GM19240 (cell line): ENCODE measurements around the gene KRTAP4-4.
"Not testable (repeated sequence)": the region's sequence is repeated elsewhere in the genome, so short reads cannot be mapped to it uniquely, and the experiment has no call there.

Experiments
- DNase-seq: peaks from one replicate; pipeline ENCODE4 v3.0.0; 2011; ENCODE audit warnings: low spot score; ENCODE audit not compliant: insufficient read length

Gene KRTAP4-4

GRCh38 chr17:41148971-41149651, 11.4 kb downstream of the KRTAP4-4 start:
- not testable (repeated sequence) for DNase-seq

DNA sequence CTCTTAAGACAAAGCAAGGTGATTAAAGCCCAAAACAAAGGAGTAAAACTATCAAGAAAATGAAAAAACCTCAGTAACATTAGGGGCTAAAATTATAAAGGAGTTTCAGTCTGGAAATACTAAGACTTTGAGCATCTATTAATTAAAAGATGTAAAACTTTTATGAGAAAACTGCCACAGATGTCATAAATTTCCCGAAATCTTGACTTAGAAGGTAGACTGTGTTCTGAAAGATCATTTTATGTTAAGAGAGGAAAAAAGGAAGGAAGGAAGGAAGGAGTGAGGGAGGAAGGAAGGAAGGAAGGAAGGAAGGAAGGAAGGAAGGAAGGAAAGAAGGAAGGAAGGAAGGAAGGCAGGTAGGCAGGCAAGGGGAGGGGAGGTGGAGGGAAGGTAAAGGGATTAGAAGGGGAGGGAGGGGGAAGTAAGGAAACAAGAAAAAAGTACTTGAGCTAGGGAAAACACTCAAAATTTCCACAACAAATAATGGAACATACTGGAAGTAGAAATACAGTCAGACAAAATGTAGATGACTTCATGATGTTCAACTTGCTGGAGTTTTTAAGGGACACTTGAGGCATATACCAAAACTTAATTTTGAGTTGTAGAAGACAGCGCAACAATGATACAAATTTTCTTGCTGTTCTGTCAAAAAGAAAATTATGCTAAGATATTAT, 12.9 kb downstream of the KRTAP4-4 start:
- DNase-seq = no peak

GRCh38 chr17:41145261-41145660, 15.3 kb downstream of the KRTAP4-4 start:
- DNase-seq = no peak

- DNase-seq = no peak
Measured at GRCh38 chr17:41144846-41145245, 15.7 kb downstream of the KRTAP4-4 start.

DNA sequence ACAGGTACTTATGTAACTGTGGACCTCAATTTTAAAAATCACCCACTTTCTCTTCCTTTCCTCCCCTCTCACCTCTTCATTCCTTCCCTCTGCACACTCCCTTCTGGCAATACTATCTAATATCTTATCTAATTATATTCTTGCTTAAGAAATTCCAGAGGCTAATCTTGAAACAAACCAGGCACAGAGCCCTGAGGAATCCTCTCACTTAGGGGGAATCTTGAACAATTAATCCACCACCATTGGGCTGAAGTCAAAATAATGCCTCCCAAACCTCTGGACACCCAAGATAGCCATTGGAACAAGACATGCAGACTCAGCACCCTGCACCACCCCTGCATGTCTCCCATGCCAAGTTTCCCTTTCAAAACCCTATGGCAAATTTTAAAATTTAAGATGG, 19.2 kb downstream of the KRTAP4-4 start:
- no peak for DNase-seq

DNA sequence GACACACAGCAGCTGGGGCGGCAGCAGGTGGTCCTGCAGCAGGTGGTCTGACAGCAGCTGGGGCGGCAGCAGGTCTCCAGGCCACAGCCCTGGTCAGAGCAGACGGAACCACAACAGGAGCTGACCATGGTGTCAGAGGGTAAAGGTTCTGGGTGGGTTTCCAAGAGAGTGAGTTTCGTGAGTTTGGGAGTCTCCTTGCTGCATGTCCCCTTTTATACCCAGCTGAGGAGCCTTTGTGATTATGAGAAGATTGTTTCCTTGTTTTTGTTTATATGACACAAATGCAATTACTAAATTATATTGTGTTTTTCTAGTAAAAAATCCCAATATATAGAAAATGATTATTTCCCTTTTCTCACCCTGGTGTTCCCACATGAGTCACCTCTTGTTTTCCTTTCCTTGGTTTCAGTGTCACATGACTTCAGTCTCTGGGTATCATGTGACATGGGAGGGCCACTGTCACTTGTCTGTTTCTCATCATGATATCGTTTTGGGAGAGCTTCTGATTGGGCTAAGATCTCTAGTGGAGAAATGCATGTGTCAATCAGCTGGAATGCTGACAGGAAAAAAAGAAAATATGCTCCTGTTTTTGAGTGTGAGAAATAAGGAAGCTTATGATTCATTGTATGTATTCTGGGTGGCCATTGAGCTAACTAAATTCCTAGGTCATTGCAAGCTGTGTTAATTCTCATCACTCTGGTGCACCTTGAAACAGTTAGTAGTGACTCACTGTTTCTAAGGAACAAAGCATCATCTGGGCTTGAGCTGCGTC, 20.0 kb downstream of the KRTAP4-4 start, which contains the start of gene KRTAP4-6:
TSS of gene KRTAP4-6 (minus strand) at position 185 of the 772 bp plus-strand sequence. CDS start at position 128, 57 bp downstream.
- no peak for DNase-seq

- DNase-seq = not testable (repeated sequence)
Measured at GRCh38 chr17:41139865-41140264, 20.7 kb downstream of the KRTAP4-4 start.

DNA sequence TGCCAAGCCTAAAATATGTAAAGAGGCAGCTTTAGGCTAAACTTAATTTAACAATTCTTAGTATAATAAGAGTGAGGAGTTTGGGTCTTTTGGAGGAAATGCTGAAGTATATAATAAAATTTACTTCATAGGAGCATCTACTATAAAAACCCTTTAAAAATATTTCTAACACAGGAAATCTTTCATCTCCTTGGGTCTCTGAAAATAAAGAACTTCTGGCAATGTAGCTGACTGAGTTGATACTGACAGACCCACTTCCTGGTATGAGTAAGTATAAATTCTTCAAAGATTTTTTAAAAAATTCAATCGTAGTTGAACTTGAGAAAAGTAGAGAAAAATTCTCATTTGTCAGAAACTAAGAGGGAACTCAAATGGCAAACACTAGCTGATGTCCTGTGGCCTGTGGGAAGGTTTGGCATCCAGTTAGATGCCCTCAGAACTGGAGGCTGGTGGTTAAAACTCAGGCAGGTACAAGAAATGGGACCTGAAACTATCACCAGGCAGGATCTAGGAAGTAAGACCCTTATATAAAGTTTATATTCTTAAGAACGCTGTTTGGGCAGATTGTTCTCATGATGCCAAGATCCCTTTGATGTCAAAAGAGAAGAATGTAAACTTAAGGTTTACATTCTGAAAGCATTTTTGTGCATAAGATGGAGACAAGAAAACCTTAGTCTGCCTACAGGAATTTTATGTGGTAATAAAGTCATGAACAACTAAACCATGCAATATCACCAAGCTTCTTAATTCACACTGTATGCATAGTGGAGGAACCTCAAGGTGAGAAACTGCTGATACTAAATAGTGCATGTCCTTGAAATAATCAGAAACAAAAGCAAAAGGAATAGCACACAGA, 26.4 kb downstream of the KRTAP4-4 start:
- DNase-seq = no peak

DNA sequence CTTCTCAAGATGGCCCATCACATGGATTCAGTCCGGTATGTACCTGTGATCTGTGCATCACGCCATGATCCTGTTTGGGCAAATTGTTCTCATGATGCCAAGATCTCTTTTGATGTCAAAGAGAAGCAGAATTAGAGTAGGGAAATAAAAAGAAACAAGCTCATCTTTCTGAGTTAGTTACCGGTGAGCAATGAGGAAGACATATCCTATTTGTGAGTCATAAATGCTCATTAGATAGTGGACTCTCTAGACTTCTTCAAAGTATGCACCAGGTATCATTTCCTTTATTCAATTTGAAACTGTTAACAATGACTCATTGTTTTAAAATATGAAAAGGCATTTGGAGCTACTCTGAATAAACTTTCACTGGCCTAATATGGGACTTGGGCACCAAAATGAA, 28.6 kb downstream of the KRTAP4-4 start:
- DNase-seq = no peak

GRCh38 chr17:41127371-41127770, 33.2 kb downstream of the KRTAP4-4 start:
- DNase-seq = no peak

DNA sequence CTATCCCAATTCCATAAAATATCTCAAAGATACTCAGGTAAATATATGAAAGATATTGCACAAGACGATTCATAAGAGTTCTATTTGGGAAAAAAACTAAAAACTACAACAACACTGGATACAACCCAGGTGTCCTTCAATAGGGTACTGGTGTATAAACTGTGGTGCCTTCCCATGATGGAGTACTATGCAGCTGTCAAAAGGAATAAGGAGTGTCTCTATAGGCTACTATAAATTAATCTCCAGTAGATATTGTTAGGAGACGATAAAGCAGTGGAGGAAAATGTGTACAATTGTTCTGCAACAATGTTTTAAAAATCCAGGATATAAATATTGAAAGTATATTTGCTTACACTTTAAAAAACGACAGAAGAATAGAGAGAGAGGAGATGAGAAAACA, 34.1 kb downstream of the KRTAP4-4 start:
- DNase-seq = no peak

DNA sequence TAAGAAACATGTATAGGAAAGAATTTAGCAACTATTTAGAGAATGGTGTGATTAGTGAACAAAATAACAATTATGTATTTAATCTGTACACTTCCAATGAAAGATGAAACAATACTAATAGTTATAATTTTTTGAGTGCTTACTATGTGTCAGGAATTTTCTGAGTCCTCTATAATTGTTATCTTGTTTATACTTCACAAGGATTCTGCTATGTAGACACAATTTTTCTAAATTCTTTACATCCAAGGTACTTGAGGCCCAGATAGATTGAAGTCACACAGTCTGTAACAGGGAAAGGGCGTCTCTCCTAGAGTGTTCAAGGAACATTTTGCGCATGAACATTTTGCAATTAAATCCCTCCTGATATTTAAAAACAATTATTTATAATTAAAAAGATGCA, 35.5 kb downstream of the KRTAP4-4 start:
- no peak for DNase-seq

DNA sequence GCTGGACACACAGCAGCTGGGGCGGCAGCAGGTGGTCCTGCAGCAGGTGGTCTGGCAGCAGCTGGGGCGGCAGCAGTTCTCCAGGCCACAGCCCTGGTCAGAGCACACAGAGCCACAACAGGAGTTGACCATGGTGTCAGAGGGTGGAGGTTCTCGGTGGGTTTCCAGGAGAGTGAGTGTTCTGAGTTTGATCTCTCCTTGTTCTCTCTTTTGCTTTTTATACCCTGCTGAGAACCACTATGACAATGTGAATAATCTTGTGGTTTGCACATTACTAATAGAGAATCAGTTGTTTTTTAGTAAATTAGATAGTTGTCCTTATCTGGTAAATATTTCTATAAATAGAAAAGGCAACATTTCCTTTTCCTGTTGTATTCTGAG, 36.6 kb downstream of the KRTAP4-4 start, which contains the start of gene KRTAP4-12:
TSS of gene KRTAP4-12 (minus strand) at position 192 of the 381 bp plus-strand sequence. CDS start at position 132, 60 bp downstream.
- not testable (repeated sequence) for DNase-seq

- not testable (repeated sequence) for DNase-seq
Measured at GRCh38 chr17:41123292-41123990, 37.1 kb downstream of the KRTAP4-4 start.

- DNase-seq = no peak
Measured at GRCh38 chr17:41121742-41122141, 38.8 kb downstream of the KRTAP4-4 start.

- DNase-seq = not testable (repeated sequence)
Measured at GRCh38 chr17:41119696-41120690, 40.6 kb downstream of the KRTAP4-4 start.

DNA sequence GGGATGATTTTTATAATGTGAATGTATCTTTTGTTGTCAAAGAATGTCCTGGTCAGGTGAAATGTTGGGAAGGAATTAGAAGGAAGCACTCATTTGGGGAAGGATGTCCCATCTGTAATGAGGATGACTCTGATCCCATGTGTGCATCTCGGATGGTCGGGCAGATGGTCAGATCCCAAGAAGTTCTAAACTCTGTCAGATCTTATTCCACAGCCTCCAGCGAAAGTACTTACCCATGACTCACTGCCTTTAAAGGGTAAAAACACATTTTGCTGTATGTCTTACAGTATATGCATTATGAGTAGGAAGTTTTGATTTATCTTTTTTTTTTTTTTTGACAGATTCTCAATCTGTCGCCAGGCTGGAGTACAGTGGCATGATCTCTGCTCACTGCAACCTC, 41.8 kb downstream of the KRTAP4-4 start:
- no peak for DNase-seq

- not testable (repeated sequence) for DNase-seq
Measured at GRCh38 chr17:41117846-41118386, 42.6 kb downstream of the KRTAP4-4 start, which contains the start of gene KRTAP4-11. TSS of gene KRTAP4-11 (minus strand) at chr17:41118373. CDS start at chr17:41118315, 58 bp downstream.

GRCh38 chr17:41116297-41116696, 44.3 kb downstream of the KRTAP4-4 start:
- no peak for DNase-seq
